ENCODE measurements around the gene WDR90.

DNA sequence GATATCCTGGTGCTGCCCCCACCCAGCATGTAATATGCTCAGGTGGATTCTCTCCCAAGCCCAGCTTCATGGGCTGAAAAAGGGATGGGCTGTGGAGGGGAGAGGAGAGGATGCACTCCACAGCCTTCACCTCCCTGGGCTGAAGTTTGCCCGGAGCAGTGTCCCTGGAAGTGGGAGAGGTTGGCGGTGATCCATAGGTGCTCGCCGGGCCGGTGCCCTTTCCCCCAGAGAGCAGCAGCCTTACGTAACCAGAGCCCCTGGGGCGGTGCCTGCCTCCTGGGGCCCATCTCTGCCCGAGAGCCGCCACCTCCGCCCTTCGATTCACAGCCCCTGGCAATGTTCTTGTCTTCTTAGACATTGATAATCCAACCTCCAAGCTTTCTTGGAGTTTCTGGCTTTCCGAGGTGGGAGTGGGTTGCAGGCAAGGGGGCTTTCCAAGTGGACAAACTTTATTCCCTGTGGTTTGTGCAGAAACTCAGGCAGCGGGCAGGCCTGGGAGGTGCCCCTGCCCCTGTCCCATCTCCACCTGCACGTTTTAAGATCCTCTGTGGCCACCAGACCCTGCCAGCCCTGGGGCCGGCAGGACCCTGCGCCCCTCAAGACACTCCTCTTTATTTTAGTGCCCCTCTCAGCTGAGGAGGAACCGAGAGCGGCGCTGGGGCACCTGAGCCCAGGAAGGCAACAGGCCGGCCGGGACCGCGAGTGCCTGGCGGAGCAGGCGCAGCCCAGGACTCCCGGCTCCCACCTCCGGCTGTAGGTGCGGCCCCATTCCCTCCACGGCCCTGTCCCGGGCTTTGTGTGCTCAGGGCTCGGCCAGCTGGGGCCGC lies 3.1 kb upstream of the WDR90 start:
- TF ChIP-seq POLR2A (IDR thresholded peaks at IDR 0.05; ENCODE audit: extremely low read depth, insufficient read length) (no peak), MYC (IDR thresholded peaks at IDR 0.05; ENCODE audit: low read depth, low read length) (no peak)
- TF ChIP-seq, protein P1, sequence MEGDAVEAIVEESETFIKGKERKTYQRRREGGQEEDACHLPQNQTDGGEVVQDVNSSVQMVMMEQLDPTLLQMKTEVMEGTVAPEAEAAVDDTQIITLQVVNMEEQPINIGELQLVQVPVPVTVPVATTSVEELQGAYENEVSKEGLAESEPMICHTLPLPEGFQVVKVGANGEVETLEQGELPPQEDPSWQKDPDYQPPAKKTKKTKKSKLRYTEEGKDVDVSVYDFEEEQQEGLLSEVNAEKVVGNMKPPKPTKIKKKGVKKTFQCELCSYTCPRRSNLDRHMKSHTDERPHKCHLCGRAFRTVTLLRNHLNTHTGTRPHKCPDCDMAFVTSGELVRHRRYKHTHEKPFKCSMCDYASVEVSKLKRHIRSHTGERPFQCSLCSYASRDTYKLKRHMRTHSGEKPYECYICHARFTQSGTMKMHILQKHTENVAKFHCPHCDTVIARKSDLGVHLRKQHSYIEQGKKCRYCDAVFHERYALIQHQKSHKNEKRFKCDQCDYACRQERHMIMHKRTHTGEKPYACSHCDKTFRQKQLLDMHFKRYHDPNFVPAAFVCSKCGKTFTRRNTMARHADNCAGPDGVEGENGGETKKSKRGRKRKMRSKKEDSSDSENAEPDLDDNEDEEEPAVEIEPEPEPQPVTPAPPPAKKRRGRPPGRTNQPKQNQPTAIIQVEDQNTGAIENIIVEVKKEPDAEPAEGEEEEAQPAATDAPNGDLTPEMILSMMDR (IDR thresholded peaks at IDR 0.05; ENCODE audit: low read depth, low read length) = no peak
- TF ChIP-seq, protein P2, sequence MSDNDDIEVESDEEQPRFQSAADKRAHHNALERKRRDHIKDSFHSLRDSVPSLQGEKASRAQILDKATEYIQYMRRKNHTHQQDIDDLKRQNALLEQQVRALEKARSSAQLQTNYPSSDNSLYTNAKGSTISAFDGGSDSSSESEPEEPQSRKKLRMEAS (IDR thresholded peaks at IDR 0.05; ENCODE audit: low read depth, low read length) = no peak

Measured in NB4 (cell line).